ENCODE measurements around the gene HSPA1L.

DNA sequence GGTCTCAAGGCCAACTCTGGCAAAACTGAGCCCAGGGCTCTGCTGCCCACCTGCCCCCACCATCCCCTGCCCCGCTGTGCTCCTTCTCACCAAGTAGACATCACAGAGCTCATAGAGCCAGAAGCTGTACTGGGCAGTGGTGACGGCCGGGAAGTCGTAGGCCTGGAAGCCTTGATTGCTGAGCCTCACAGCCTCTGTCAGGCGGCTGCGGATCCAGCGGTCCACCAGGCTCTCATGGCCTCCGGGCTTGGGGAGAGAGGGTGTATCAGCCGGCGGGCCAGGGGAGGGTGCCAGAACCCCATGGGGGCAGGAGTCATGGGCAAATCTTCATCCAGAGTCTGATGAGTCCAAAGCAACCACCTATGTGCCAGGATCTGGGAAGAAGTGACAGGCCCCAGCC is 35.2 kb downstream of the HSPA1L start:
- TF ChIP-seq, protein P1, sequence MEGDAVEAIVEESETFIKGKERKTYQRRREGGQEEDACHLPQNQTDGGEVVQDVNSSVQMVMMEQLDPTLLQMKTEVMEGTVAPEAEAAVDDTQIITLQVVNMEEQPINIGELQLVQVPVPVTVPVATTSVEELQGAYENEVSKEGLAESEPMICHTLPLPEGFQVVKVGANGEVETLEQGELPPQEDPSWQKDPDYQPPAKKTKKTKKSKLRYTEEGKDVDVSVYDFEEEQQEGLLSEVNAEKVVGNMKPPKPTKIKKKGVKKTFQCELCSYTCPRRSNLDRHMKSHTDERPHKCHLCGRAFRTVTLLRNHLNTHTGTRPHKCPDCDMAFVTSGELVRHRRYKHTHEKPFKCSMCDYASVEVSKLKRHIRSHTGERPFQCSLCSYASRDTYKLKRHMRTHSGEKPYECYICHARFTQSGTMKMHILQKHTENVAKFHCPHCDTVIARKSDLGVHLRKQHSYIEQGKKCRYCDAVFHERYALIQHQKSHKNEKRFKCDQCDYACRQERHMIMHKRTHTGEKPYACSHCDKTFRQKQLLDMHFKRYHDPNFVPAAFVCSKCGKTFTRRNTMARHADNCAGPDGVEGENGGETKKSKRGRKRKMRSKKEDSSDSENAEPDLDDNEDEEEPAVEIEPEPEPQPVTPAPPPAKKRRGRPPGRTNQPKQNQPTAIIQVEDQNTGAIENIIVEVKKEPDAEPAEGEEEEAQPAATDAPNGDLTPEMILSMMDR (tag by site-specific recombination; IDR thresholded peaks at IDR 0.05) = no peak
- TF ChIP-seq ZNF768 (tag by site-specific recombination; IDR thresholded peaks at IDR 0.05) (no peak), ZNF433 (tag by site-specific recombination; IDR thresholded peaks at IDR 0.05; ENCODE audit: low read depth) (no peak), ZNF76 (tag by site-specific recombination; IDR thresholded peaks at IDR 0.05; ENCODE audit: borderline replicate concordance, low read depth) (no peak), ZNF707 (tag by site-specific recombination; IDR thresholded peaks at IDR 0.05) (no peak), HOXA7 (CRISPR knock-in tag; IDR thresholded peaks at IDR 0.05; ENCODE audit: borderline replicate concordance) (no peak), REPIN1 (tag by site-specific recombination; IDR thresholded peaks at IDR 0.05; ENCODE audit: low read depth) (no peak), ZNF777 (tag by site-specific recombination; IDR thresholded peaks at IDR 0.05; ENCODE audit: borderline replicate concordance) (no peak), ZBTB1 (tag by site-specific recombination; IDR thresholded peaks at IDR 0.05) (no peak)
- TF ChIP-seq, protein P2, sequence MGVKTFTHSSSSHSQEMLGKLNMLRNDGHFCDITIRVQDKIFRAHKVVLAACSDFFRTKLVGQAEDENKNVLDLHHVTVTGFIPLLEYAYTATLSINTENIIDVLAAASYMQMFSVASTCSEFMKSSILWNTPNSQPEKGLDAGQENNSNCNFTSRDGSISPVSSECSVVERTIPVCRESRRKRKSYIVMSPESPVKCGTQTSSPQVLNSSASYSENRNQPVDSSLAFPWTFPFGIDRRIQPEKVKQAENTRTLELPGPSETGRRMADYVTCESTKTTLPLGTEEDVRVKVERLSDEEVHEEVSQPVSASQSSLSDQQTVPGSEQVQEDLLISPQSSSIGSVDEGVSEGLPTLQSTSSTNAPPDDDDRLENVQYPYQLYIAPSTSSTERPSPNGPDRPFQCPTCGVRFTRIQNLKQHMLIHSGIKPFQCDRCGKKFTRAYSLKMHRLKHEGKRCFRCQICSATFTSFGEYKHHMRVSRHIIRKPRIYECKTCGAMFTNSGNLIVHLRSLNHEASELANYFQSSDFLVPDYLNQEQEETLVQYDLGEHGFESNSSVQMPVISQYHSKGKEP (tag by site-specific recombination; IDR thresholded peaks at IDR 0.05) = no peak
- TF ChIP-seq, protein P3, sequence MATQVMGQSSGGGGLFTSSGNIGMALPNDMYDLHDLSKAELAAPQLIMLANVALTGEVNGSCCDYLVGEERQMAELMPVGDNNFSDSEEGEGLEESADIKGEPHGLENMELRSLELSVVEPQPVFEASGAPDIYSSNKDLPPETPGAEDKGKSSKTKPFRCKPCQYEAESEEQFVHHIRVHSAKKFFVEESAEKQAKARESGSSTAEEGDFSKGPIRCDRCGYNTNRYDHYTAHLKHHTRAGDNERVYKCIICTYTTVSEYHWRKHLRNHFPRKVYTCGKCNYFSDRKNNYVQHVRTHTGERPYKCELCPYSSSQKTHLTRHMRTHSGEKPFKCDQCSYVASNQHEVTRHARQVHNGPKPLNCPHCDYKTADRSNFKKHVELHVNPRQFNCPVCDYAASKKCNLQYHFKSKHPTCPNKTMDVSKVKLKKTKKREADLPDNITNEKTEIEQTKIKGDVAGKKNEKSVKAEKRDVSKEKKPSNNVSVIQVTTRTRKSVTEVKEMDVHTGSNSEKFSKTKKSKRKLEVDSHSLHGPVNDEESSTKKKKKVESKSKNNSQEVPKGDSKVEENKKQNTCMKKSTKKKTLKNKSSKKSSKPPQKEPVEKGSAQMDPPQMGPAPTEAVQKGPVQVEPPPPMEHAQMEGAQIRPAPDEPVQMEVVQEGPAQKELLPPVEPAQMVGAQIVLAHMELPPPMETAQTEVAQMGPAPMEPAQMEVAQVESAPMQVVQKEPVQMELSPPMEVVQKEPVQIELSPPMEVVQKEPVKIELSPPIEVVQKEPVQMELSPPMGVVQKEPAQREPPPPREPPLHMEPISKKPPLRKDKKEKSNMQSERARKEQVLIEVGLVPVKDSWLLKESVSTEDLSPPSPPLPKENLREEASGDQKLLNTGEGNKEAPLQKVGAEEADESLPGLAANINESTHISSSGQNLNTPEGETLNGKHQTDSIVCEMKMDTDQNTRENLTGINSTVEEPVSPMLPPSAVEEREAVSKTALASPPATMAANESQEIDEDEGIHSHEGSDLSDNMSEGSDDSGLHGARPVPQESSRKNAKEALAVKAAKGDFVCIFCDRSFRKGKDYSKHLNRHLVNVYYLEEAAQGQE (tag by site-specific recombination; IDR thresholded peaks at IDR 0.05) = no peak

Measured in HEK293 (cell line).